ENCODE results near the gene BIN1. TPM values are rescaled to one million over a fixed set of nuclear protein-coding genes. Genes with fewer than 3 reads are reported as not detected.

The BIN1 gene
- polyA plus RNA-seq, 3 donors, result 84.5 to 100 (median 85.4) TPM

DNA sequence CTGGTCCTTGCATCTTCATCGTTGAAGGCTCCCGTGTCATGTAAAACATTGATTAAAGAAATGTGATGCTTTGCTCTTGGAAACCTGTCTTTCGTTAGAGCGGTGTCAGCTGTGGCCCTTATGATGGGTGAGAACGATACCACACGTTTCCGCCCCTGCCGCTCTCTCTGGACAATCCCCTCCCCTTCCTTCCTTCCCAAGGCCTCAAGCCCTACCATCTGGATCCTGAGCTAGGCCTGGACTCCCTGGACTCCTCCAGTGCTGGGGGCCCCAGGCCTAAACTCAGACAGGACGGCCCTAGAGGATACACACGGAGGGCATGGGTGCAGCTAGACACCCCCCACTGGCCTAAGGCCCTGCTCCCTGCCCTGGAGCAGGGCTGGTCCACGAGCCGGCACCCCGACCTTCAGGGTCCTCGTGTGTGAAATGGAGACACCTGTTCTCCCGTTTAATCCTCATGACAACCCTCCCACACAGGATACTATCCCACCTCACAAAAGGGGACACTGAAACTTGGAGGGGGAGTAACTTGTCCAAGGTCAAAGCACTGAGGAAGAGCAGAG is 13.2 kb downstream of the BIN1 start:
- no peak for DNase-seq (ENCODE audit: low read depth in 3 of 3, low spot score in 2 of 3)

DNA sequence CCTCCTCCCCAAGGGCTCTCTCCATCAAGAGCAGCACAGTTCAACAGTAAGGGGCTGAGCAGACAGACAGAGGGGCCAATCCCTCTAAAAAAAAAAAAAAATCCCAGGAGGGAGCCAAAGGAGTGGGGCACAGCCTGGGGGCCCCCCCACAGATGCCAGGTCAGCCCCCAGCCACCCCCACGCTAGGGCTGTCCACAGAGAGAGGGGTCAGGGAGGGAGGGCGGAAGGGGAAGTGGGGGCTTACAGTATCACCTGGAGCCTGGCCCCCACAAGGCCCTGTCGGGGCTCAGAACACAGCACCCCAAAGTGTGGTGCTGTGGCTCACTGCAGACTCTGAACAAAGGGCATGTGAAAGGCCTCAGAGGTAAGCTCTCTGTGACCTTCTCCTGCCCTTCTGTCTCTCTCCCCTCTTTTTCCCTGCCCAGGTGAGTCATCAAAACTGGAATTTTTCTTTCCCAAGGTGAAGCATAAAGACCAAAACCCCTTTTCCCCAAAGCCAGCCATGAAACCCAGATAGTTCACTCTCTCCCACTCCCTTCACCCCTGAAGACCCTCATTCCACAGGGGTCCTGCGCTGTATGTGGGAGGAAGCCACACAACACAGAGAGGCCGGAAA is 13.9 kb downstream of the BIN1 start:
- no peak for DNase-seq (ENCODE audit: low read depth in 3 of 3, low spot score in 2 of 3)

DNA sequence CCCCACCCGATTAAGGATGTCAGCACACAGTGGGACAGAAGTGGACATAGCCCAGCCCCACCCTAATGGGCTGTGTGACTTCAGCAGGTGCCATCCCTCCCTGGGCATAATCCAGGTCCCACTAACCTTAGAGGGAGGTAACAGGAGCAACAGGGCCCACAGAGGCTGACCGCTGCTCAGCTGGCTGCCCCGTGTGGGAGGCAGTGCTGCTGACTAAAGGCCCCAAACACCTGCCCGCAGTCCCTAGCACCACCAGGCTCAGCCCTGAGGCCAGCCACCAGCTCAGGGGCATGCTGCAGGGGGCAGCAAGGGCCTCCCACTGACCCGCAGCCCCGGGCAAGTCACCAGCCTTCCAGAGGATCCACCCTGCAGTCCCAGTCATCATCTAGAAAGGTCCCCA is 14.6 kb downstream of the BIN1 start:
- no peak for DNase-seq (ENCODE audit: low read depth in 3 of 3, low spot score in 2 of 3)

- no peak for DNase-seq (ENCODE audit: low read depth in 3 of 3, low spot score in 2 of 3)
These were observed 15.1 kb downstream of the BIN1 start for GRCh38 chr2:127091886-127092285.

DNA sequence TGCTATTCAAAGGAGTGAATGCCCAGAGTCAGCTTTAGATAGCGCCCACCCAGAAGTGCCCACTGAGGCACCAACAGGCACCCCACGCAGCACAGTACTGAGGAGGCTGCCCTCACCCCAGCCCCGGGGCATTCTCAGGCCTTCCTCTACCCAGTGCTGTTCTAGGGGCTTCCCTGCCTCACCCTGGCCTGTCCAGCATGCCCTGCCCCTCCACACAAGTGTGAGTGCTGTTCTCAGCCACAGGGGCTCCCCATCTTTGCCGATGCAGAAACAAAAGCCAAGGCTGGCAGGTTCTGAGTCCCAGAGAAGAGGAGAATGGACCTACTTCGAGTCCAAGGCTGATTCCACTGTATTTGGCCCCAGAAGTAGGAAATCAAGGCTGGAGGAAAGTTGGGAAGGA is 15.8 kb downstream of the BIN1 start:
- DNase-seq (ENCODE audit: low read depth in 3 of 3, low spot score in 2 of 3), result no peak

DNA sequence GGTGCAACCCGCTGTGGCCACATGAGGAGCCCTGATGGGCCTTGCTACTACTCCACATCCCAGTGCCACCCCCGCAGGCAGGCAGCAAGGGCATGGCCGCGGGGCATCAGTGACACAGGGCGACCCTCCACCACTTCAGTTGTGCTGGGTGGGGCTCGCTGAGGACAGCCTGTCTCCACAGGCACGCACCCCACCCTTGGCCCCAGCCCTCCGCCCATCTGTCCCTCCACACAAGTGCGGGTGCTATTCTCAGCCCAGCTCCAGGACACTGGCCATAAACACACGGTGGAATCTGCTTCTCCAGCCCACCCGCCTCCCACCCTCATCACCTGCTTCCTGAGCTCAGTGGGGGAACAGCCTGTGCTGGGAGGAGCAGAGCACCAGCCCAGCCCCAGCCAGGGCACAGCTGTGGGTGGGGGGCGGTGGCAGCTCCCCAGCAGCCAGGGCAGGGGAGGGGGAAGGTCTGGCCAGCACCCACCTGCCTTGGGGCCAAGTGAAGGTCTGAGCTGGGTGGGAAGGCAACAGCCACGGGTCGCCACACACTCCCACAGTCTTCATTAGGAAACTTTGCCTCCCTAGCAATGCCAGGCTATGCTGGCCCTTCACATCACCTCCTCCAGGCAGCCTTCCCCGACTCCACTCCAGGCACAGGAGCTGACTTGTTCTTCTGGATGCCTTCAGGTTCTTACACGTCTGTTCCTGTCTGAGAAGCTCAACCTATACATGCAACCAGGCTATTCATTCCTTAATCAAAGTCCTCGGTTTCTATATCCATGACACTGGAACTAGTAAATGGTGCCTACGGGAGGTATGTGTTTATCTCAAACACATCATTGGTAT is 16.5 kb downstream of the BIN1 start:
- no peak for DNase-seq (ENCODE audit: low read depth in 3 of 3, low spot score in 2 of 3)

- no peak for DNase-seq (ENCODE audit: low read depth in 3 of 3, low spot score in 2 of 3)
These were observed 17.3 kb downstream of the BIN1 start for GRCh38 chr2:127089478-127090235.

GRCh38 chr2:127088706-127089105 is 18.2 kb downstream of the BIN1 start:
- no peak for DNase-seq (ENCODE audit: low read depth in 3 of 3, low spot score in 2 of 3)

DNA sequence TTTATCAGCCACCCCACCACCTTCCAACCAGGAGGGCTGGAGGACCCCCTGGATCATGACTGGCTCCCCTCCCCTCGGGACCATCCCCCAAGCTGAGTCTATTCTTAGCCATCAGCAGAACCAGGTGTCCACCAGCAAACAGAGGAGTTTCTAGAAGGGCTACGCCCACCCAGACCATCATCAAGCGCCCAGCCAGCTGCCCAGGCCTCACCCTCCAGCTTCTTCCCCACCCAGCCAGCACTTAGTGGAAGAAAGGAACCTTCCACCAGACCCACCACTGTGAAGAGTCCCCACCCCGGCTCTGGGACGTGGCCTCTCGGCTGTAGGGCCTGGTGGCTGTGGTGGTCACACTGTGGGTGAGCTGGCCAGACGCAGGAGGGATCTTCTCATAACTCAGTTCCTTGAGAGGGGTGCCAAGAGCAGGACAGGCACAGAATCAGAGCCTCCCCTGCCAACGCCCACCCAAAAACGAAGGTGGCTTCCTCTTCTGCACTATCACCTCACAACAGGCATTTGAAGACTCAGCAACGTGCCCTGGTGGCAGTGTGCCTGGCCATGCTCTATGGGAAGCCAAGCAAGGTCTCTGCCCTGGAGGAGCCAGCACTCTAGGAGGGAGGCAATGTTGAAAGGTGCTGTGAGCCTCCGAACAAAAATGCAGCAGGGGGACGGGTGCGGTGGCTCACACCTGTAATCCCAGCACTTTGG is 19.0 kb downstream of the BIN1 start:
- no peak for DNase-seq (ENCODE audit: low read depth in 3 of 3, low spot score in 2 of 3)

DNA sequence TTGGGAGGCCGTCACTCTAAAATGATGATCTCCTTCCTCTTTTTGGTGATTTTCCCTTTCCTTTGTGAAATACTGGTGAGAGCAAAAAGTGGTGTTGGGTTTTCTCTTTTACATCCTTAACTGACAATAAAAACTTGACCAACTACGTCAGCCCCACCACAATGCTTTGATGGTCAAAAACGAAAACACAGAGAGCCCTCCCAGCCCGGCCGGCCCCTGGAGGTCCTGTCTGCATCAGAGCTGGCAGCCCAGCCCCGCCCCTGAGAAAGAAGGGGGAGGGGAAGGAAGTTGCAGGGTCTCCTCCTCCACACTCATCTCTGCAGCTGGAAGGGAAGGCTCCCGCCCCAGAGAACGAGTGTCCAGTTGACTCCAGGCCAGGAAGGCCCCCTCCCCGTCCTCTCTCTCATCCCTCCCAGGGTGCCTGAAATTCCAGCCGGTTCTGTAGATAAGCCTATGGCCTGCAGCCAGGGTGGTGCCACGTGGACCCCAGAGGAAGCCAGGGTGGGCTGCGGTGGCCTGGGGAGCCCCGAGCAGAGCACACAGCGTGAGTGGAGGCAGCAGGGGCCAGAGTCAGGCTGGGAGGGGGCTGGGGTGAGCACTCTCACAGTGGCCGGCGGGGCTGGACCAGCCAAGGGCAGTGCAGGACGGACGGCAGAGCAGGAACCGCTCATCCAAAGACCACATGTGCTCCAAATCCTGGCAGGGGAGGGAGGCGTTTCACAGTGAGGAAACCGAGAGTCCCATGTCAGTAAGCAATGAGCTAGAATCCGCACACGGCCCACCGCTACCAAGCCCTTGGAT is 19.8 kb downstream of the BIN1 start:
- DNase-seq (ENCODE audit: low read depth in 3 of 3, low spot score in 2 of 3), result peak in 2 of 3 donors; percentile 83 to 84

DNA sequence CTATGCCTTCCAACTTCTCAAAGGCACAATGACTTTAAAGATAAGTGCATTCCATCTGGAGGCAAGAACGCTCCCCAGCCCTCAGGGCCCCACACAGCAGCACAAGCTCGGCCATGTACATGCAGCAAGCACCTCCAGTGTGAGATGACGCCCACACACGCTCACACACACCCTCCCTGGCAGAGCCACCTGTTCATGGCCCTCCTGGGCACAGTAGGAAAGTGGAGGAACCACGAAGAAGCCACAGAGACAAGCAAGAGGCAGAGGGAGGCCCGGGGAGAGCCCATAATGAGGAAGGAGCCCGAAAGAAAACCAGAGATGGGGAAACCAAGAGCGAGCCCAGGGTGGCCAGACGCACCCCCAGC is 21.7 kb downstream of the BIN1 start:
- no peak for DNase-seq (ENCODE audit: low read depth in 3 of 3, low spot score in 2 of 3)

DNA sequence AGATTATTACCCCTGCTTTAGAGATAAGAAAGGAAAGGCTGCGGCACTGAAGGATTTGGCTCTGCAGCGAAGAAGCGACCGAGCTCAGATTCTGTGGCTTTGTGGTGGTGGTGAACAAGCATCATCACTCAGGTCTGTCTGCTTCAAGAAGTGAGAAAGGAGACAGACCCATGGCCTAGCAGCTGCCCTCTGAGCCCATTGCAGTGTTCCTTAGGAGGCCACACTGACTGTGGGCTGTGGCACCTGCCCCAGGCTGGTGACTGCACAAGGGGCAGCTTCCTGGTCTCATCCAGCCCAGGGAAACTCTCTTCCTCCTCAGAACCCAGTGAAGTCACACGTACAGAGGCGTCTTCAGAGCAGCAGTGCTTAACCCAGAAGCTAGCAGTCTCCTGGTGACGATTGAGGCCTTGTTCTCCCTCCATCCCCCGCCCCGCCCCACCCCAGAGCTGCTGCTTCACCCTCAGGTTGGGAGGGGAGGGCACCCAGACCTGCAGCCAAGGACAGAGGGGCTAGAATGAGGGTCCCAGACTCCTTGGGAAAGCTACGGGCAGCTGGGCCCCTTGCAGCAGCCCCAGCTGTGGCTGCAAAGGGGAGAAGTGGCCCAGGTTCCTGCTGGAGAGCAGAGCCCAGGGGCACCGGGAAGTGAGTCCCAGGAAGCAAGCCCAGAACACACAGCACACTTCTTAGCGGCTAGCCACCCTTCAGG is 22.2 kb downstream of the BIN1 start:
- DNase-seq (ENCODE audit: low read depth in 3 of 3, low spot score in 2 of 3), result no peak

DNA sequence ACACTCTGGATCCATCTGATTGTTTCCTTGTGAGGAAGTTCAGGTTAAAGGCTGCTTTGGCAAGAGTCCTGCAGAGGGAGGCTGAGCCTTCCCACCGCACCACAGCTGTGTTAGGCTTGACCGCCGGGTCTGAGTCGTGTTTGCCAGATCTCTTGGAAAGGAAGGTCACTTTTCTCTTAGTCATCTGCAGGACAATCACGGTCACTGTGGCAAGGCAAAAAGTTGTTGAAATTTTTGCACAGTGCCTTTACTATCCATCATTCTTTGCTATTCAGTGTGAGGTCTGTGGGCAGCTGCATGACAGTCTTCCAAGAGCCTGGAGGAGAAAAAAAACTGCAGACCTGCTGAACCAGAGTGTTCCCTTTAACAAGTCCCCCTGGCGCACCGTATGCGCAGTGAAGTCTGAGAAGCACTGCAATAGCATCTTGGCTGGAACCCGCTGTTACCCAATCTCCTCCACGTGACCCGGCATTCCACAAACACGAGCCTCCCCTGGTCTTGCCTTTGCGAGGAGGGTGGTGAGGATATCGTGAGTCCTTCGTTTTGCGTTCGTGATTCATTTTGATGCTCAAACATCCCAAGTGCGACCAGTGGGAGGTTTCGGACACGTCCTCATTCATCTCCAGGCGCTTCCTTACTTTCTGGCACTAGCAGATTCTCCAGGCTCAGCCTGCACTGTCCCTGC is 23.0 kb downstream of the BIN1 start:
- DNase-seq (ENCODE audit: low read depth in 3 of 3, low spot score in 2 of 3), result no peak

GRCh38 chr2:127082974-127083373 is 24.0 kb downstream of the BIN1 start:
- DNase-seq (ENCODE audit: low read depth in 3 of 3, low spot score in 2 of 3), result no peak

- DNase-seq (ENCODE audit: low read depth in 3 of 3, low spot score in 2 of 3), result no peak
These were observed 24.9 kb downstream of the BIN1 start for GRCh38 chr2:127081826-127082633.

DNA sequence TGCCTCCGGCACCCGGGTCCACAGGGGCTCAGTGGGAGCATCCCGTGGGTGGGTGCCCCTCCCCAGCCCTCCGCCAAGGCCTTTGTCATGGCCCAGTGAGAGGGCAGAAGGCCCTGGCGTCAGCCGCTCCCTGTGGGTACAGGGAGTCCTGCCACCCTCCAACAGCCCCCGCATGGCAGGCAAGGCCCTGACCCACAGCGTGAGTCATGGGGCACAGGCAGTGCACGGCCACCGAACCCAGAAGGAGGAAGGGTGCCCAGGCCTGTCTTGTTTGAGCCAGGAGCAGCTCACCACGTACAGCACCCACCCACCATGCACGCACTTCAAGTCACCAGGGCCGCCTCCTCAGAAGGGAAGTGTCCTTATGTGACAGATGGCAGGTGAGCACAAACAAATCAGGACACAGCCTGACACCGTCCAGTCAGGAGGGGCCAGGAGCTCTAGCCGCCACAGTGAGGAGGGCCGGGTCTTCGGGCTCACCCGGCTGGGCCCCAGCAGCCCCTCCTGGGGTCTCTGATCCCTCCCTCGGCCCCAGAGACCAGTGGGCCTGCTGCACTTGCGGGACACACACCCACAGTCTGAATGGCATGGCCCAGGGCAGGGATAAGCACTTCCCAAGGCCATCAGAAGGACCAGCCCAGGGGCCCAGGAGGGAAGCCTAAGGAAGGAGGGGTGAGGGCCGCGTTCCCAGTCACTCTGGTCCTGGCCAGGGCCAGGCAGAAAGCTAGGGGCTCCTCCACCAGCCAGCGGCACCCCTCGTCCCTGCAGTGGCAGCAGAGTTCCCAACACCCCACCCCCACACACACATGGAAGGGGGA is 25.8 kb downstream of the BIN1 start:
- no peak for DNase-seq (ENCODE audit: low read depth in 3 of 3, low spot score in 2 of 3)
